Amygdala (tissue), 56 donors: ENCODE measurements around the gene GALNT5.

Source experiments
- DNase-seq, 56 donors: peaks; one replicate each; lab custom pipeline; 2025; lab: John Stamatoyannopoulos, UW

The GALNT5 gene

GRCh38 chr2:157245846-157246764, 11.4 kb upstream of the GALNT5 start:
- DNase-seq: no peak

DNA sequence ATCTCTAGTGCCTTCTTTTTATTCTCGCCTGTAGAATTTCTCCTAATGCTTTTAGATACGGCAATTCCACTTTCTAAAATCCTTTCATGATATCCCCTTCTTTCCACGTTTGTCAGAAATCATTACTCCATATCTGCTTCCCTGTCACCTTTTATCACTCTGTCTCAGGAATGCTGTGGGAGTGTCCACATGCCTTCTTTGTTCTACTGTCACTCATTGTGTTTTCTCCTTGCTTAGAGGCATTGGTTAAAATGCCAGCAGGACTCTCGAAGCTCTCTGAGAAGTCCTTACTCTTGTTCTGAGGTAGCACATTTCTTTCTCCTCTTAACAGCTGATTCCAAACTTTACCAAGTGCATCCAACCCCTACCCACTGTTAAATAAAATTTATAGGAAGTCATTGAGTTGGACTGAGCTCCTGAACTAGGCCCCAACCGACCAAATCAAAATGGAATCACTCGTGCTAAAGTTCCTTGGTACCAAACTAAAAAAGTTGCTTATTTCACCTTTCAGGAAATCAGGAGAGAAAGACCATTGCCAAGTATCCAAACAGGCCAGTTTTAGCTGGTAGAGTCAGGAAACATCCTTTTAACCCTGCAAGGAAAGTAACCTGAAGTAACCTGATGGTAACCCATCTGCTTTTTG, 10.6 kb upstream of the GALNT5 start:
- no peak for DNase-seq

GRCh38 chr2:157250836-157251235, 6.7 kb upstream of the GALNT5 start:
- no peak for DNase-seq

- no peak for DNase-seq
Observed at GRCh38 chr2:157251932-157252331, 5.6 kb upstream of the GALNT5 start.

GRCh38 chr2:157252529-157252928, 5.0 kb upstream of the GALNT5 start:
- DNase-seq: no peak

DNA sequence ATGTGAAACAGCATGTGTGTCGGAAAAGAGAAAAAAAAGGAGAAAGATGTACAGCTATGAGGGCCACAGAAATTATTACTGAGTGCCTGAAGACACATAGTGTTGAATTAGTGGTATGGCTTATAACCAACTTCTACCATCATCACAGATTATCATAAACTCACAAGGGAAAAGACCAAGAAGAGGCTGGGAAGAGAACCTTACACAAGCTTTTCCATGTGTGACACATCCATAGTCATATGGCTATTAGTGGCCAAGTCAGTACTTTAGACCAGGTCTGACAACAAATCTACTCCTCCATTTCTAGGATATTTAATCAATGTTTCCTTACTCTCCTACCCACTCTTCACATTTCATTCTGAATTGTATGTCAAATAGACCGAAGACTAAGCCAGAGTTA, 3.5 kb upstream of the GALNT5 start:
- DNase-seq: no peak

DNA sequence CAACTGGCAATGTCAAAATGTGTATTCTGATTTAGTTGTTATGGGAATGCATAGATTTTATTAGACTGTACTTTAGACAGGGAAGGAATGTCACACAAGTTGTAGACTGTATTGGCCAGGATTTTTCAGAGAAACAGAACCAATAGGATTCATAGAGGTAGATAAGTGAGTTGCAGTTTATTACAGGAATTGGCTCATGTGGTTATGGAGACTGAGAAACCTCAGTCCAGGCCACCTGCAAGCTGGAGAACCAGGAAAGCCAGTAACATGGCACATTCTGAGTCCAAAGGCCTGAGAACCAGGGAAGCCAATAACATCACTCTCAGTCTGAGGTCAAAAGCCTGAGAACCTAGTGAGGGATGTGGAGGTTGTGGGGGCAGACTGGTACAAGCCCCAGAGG, 1.8 kb upstream of the GALNT5 start:
- no peak for DNase-seq

DNA sequence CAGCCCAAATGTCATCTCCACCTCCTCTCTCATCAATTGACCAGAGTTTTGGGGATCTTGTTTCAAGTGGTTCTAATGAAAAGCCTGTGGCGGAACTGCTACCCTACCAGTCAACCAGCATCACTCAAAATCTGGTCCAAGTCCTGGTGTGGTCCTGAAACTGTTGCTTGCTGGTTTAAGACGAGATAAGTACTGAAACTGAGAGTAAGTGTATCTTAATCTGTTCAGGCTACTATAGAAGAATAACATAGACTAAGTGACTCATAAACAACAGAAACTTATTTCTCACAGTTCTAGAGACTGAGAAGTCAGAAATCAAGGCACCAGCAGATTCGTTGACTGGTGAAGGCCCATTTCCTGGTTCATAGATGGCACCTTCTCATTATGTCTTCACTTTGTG, 879 bp upstream of the GALNT5 start:
- no peak for DNase-seq

DNA sequence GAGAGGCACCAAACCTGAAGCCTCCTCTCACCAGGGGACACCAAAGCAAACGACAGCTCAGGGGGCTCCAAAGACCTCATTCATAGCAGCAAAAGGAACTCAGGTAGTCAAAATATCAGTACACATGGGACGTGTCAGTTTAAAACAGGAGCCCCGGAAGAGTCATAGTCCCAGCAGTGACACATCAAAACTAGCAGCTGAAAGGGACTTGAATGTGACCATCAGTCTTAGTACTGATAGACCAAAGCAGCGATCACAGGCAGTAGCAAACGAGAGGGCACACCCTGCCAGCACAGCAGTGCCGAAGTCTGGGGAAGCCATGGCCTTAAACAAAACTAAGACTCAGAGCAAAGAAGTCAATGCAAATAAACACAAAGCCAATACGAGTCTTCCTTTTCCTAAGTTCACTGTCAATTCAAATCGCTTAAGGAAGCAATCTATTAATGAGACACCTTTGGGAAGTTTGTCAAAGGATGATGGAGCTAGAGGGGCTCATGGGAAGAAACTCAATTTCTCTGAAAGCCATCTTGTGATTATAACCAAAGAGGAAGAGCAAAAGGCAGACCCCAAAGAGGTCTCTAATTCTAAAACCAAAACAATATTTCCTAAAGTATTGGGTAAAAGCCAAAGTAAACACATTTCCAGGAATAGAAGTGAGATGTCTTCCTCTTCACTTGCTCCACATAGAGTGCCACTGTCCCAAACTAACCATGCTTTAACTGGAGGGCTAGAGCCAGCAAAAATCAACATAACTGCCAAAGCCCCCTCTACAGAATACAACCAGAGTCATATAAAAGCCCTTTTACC, 1.2 kb downstream of the GALNT5 start:
- DNase-seq: no peak

DNA sequence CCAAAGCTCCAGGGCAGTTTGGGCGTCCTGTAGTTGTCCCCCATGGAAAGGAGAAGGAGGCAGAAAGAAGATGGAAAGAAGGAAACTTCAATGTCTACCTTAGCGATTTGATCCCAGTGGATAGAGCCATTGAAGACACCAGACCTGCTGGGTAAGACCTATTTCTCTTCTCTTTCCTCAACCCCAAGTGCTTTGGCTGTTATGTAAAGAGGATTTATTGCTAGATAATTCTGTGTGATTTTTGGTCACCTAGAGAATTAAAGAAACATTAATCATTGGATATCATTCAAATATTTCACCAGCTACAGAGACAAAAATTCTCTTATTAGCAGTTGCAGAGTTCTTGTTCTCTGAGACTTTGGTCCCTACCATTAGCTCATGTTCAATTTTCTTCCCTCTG, 1.9 kb downstream of the GALNT5 start:
- no peak for DNase-seq

- DNase-seq: no peak
Observed at GRCh38 chr2:157259960-157260359, 2.5 kb downstream of the GALNT5 start.

- DNase-seq: no peak
Observed at GRCh38 chr2:157260533-157261198, 3.2 kb downstream of the GALNT5 start.

DNA sequence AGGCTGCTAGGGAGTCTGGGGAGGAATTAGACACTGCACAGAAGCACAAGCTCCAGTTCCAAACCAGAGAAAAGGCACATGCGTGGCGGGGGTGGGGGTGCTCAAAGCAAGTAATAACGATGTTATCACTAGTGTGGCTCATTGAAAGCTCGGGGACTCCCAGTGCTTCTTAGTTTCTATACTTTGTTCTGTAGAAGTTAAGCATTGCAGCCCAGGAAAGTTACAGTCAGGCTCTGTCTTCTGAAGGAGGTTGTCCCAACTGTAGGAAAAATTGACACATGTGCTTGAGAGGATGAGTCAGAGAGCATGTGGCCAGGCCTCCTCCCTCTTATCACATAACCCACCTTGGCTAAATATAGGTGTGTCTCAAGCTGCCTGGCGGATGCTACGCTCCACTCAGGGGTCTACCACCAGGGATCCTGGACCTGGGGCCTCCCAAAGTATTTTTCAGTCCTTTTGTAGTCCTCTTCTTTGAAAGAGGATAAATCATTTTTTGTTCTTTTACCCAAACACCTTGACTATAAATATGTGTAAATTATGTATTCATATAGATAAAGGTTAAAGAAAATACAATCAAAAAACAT, 3.8 kb downstream of the GALNT5 start:
- no peak for DNase-seq

DNA sequence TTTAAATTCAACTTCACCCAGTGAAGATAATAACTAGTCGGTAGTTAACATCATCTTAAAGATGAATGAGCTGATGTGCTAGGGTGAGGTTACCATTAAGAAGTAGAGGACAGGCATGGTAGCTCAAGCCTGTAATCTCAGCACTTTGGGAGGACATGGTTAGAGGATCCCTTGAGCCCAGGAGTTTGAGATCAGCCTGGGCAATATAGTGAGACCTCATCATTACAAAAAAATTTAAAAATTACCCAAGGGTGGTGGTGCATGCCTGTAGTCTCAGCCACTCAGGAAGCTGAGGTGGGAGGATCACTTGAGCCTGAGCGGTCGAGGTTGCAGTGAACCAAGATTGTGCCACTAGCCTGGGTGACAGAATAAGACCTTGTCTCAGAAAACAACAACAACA, 4.7 kb downstream of the GALNT5 start:
- DNase-seq: no peak

- DNase-seq: no peak
Observed at GRCh38 chr2:157264099-157264498, 6.6 kb downstream of the GALNT5 start.

GRCh38 chr2:157265825-157266224, 8.3 kb downstream of the GALNT5 start:
- no peak for DNase-seq

GRCh38 chr2:157267476-157267875, 10.0 kb downstream of the GALNT5 start:
- no peak for DNase-seq

DNA sequence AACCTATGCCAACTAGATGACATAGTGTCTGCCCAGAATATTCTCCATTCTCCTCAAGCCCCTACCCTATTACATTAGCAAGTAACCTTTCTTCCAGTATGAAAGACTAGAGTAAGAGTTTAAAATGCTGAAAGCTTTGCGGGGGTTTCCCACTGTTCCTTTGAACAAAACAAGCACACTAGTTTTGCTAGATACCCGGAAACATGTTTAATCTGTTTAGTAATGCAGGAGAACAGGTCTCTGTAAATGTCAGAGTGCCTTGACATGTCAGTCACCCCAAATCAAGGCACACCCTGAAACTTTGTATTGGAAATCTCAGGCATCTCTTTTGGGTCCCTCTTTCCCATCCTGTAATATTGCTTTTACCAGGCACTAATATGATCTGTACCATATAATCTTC, 11.6 kb downstream of the GALNT5 start:
- no peak for DNase-seq

- no peak for DNase-seq
Observed at GRCh38 chr2:157269922-157270321, 12.4 kb downstream of the GALNT5 start.

GRCh38 chr2:157271590-157272203, 14.2 kb downstream of the GALNT5 start:
- no peak for DNase-seq
